Bladder microvascular endothelial cell (primary cell): ENCODE measurements around the gene GAPVD1. TPM values are rescaled to one million over a fixed set of nuclear protein-coding genes. Genes with fewer than 3 reads are reported as not detected.

ENCODE experiments used
- total RNA-seq: library from RNA; depleted of rRNA; stranded (reverse); fragments of >200 nt; gene quantifications from 2 replicates; pipeline ENCODE4 v1.2.3, GENCODE V29; 2014

Gene GAPVD1, protein sequence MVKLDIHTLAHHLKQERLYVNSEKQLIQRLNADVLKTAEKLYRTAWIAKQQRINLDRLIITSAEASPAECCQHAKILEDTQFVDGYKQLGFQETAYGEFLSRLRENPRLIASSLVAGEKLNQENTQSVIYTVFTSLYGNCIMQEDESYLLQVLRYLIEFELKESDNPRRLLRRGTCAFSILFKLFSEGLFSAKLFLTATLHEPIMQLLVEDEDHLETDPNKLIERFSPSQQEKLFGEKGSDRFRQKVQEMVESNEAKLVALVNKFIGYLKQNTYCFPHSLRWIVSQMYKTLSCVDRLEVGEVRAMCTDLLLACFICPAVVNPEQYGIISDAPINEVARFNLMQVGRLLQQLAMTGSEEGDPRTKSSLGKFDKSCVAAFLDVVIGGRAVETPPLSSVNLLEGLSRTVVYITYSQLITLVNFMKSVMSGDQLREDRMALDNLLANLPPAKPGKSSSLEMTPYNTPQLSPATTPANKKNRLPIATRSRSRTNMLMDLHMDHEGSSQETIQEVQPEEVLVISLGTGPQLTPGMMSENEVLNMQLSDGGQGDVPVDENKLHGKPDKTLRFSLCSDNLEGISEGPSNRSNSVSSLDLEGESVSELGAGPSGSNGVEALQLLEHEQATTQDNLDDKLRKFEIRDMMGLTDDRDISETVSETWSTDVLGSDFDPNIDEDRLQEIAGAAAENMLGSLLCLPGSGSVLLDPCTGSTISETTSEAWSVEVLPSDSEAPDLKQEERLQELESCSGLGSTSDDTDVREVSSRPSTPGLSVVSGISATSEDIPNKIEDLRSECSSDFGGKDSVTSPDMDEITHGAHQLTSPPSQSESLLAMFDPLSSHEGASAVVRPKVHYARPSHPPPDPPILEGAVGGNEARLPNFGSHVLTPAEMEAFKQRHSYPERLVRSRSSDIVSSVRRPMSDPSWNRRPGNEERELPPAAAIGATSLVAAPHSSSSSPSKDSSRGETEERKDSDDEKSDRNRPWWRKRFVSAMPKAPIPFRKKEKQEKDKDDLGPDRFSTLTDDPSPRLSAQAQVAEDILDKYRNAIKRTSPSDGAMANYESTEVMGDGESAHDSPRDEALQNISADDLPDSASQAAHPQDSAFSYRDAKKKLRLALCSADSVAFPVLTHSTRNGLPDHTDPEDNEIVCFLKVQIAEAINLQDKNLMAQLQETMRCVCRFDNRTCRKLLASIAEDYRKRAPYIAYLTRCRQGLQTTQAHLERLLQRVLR (N-terminal part only)
- 34.0 and 72.8 TPM in 2 replicates for total RNA-seq

DNA sequence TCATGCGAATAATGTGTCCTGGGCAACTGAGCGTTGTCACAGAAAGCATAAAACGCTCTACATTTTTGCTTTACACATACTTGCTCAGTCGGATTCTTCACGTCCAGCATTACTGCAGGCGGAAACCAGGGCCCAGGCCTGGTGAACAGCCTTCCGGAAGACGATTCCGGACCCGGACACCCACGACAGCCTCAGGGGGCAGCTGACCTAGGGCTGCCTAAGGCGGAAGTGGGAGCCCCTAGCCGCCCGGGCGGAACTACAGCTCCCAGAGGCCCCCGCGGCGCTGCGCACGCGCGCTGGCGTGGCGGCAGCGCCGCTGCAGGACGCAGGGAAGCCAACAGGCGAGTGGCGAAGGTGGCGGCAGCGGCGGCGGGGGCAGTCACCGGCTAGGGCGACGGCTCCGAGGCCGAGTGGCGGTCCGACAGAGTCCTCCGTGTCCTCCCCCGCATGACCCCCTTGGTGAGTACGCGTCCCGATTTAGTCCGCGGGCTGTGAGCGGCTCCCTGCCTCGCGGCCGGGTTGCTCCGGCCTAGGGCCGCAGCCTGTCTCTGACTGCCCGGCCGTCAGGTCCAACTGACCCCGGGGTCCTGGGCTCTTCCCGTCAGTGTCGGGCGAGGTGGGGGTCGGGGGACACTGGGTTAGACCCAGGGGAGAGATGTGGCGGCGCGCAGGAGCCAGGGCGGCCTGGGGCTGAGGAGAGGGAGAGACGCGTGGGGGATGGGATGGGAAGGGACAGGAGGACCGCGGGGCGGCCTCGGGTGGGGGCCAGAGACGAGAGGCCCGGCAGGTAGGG lies at the start of gene GAPVD1:
GAPVD1 (plus strand) TSS at position 326 of the 793 bp plus-strand sequence. CDS start 37,096 bp downstream, outside the sequence.

GRCh38 chr9:125241000-125241862 lies 20.4 kb upstream of the GAPVD1 start, which contains the start of gene HSPA5:
TSS of gene HSPA5 (minus strand) at chr9:125241343. CDS start at chr9:125241126, 217 bp downstream.

Other genes starting within 250 kb of the GAPVD1 start
- gene SCAI, start 118.3 kb upstream of the GAPVD1 start, total RNA-seq, result 2.3 and 9.6 TPM in 2 replicates
- 9.7 and 18.3 TPM in 2 replicates for gene PPP6C, start 72.0 kb upstream of the GAPVD1 start, total RNA-seq
- gene RABEPK, start 61.3 kb upstream of the GAPVD1 start, total RNA-seq, result 18.6 and 21.3 TPM in 2 replicates
- 114 and 254 TPM in 2 replicates for gene HSPA5, start 20.5 kb upstream of the GAPVD1 start, total RNA-seq